ENCODE results near the gene NRM.

DNA sequence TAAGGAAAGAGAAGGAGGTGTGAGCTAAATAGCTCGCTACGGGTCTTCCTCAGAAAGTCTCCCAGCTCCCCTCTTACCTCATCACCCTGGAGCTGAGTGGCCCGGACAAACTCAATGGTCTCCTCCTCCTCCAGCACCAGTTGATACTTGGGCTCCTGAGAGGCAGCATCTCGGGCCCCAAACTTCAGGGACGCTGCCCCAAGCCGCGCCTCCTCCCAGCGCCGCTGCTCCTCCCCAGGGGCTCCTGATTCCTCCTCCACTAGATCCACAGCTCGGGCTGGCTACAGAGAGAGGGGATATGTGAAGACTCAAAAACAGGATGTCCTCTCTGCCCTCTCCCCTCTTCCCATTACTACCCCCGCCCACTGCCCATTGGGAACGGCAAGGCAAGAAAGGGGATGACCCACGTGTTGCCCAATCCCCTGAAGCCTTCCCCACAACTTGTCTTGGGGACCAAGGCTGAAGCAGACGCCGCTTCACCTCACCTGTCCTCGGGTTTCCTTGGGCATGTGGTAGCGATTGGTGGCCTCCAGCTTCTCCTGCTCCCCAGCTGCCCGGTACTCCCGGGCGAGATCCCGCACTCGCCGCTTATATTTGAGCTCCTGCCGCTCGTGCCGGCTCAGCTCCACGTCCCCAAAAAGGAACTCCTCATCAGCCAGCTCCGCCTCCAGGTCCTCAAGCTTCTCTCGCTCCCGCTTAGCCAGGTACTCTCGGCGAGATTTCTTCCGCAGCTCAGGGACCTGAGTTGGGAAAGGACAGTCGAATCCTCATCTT lies 25.6 kb downstream of the NRM start:
- TF ChIP-seq, protein P1, sequence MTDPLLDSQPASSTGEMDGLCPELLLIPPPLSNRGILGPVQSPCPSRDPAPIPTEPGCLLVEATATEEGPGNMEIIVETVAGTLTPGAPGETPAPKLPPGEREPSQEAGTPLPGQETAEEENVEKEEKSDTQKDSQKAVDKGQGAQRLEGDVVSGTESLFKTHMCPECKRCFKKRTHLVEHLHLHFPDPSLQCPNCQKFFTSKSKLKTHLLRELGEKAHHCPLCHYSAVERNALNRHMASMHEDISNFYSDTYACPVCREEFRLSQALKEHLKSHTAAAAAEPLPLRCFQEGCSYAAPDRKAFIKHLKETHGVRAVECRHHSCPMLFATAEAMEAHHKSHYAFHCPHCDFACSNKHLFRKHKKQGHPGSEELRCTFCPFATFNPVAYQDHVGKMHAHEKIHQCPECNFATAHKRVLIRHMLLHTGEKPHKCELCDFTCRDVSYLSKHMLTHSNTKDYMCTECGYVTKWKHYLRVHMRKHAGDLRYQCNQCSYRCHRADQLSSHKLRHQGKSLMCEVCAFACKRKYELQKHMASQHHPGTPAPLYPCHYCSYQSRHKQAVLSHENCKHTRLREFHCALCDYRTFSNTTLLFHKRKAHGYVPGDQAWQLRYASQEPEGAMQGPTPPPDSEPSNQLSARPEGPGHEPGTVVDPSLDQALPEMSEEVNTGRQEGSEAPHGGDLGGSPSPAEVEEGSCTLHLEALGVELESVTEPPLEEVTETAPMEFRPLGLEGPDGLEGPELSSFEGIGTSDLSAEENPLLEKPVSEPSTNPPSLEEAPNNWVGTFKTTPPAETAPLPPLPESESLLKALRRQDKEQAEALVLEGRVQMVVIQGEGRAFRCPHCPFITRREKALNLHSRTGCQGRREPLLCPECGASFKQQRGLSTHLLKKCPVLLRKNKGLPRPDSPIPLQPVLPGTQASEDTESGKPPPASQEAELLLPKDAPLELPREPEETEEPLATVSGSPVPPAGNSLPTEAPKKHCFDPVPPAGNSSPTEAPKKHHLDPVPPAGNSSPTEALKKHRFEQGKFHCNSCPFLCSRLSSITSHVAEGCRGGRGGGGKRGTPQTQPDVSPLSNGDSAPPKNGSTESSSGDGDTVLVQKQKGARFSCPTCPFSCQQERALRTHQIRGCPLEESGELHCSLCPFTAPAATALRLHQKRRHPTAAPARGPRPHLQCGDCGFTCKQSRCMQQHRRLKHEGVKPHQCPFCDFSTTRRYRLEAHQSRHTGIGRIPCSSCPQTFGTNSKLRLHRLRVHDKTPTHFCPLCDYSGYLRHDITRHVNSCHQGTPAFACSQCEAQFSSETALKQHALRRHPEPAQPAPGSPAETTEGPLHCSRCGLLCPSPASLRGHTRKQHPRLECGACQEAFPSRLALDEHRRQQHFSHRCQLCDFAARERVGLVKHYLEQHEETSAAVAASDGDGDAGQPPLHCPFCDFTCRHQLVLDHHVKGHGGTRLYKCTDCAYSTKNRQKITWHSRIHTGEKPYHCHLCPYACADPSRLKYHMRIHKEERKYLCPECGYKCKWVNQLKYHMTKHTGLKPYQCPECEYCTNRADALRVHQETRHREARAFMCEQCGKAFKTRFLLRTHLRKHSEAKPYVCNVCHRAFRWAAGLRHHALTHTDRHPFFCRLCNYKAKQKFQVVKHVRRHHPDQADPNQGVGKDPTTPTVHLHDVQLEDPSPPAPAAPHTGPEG (CRISPR knock-in tag; IDR thresholded peaks at IDR 0.05): no peak
- TF ChIP-seq MED8 (CRISPR knock-in tag; IDR thresholded peaks at IDR 0.05; ENCODE audit: insufficient replicate concordance) (no peak), POLR2AphosphoS5 (IDR thresholded peaks at IDR 0.05; ENCODE audit: low read depth, low read length) (no peak), ZFYVE20 (CRISPR knock-in tag; IDR thresholded peaks at IDR 0.05; ENCODE audit: borderline replicate concordance, low read depth) (no peak), CHCHD3 (CRISPR knock-in tag; IDR thresholded peaks at IDR 0.05) (no peak), EZH2 (conservative IDR thresholded peaks at IDR 0.05; ENCODE audit: low read depth, low read length) (no peak), SAP130 (CRISPR knock-in tag; IDR thresholded peaks at IDR 0.05; ENCODE audit: low read depth) (no peak)
- TF ChIP-seq, protein P2, sequence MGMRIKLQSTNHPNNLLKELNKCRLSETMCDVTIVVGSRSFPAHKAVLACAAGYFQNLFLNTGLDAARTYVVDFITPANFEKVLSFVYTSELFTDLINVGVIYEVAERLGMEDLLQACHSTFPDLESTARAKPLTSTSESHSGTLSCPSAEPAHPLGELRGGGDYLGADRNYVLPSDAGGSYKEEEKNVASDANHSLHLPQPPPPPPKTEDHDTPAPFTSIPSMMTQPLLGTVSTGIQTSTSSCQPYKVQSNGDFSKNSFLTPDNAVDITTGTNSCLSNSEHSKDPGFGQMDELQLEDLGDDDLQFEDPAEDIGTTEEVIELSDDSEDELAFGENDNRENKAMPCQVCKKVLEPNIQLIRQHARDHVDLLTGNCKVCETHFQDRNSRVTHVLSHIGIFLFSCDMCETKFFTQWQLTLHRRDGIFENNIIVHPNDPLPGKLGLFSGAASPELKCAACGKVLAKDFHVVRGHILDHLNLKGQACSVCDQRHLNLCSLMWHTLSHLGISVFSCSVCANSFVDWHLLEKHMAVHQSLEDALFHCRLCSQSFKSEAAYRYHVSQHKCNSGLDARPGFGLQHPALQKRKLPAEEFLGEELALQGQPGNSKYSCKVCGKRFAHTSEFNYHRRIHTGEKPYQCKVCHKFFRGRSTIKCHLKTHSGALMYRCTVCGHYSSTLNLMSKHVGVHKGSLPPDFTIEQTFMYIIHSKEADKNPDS (CRISPR knock-in tag; IDR thresholded peaks at IDR 0.05): no peak
- TF ChIP-seq, protein P3, sequence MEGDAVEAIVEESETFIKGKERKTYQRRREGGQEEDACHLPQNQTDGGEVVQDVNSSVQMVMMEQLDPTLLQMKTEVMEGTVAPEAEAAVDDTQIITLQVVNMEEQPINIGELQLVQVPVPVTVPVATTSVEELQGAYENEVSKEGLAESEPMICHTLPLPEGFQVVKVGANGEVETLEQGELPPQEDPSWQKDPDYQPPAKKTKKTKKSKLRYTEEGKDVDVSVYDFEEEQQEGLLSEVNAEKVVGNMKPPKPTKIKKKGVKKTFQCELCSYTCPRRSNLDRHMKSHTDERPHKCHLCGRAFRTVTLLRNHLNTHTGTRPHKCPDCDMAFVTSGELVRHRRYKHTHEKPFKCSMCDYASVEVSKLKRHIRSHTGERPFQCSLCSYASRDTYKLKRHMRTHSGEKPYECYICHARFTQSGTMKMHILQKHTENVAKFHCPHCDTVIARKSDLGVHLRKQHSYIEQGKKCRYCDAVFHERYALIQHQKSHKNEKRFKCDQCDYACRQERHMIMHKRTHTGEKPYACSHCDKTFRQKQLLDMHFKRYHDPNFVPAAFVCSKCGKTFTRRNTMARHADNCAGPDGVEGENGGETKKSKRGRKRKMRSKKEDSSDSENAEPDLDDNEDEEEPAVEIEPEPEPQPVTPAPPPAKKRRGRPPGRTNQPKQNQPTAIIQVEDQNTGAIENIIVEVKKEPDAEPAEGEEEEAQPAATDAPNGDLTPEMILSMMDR (CRISPR knock-in tag; IDR thresholded peaks at IDR 0.05): no peak

All from HepG2 (cell line).